Measurements from ENCODE around the gene LSAMP. TPM values are rescaled to one million over a fixed set of nuclear protein-coding genes. Genes with fewer than 3 reads are reported as not detected.

LSAMP gene
- total RNA-seq, 4 donors from 2014 or later: 1.3 to 8.3 (median 1.8) TPM

GRCh38 chr3:116148881-116149851 is 296.1 kb downstream of the LSAMP start:
- Histone ChIP-seq H3K4me1 (no peaks in the 10 kb centered on the region), H3K27ac (no peak overlapping the region), H3K27me3 (no peaks in the 10 kb centered on the region), H3K9me3 (no peaks in the 10 kb centered on the region), H3K4me3 (no peak overlapping the region), H3K36me3 (no peaks in the 10 kb centered on the region)
- no peak for DNase-seq
- TF ChIP-seq POLR2A (IDR thresholded peaks at IDR 0.05): no peak

- Histone ChIP-seq H3K27ac (no peak overlapping the region), H3K9me3 (no peaks in the 10 kb centered on the region), H3K27me3 (no peaks in the 10 kb centered on the region), H3K4me3 (no peak overlapping the region), H3K36me3 (no peaks in the 10 kb centered on the region), H3K4me1 (no peaks in the 10 kb centered on the region)
- DNase-seq: no peak
- TF ChIP-seq POLR2A (IDR thresholded peaks at IDR 0.05): no peak
- no peak for TF ChIP-seq CTCF (IDR thresholded peaks at IDR 0.05)
Measured at GRCh38 chr3:116145613-116146012, 299.7 kb downstream of the LSAMP start.

- H3K27ac ChIP-seq: no peak overlapping the region
- no peak overlapping the region for H3K4me3 ChIP-seq
- DNase-seq: no peak
- no peaks in the 10 kb centered on the region for H3K27me3 ChIP-seq
- no peaks in the 10 kb centered on the region for H3K36me3 ChIP-seq
- no peak for TF ChIP-seq CTCF (IDR thresholded peaks at IDR 0.05)
- no peak for TF ChIP-seq POLR2A (IDR thresholded peaks at IDR 0.05)
- no peaks in the 10 kb centered on the region for H3K9me3 ChIP-seq
- H3K4me1 ChIP-seq: no peaks in the 10 kb centered on the region
Measured at GRCh38 chr3:116141724-116142123, 303.6 kb downstream of the LSAMP start.

- Histone ChIP-seq H3K4me1 (no peaks in the 10 kb centered on the region), H3K27ac (no peak overlapping the region), H3K27me3 (no peaks in the 10 kb centered on the region), H3K36me3 (no peaks in the 10 kb centered on the region), H3K9me3 (no peaks in the 10 kb centered on the region), H3K4me3 (no peak overlapping the region)
- DNase-seq: no peak
- TF ChIP-seq POLR2A (IDR thresholded peaks at IDR 0.05) (no peak), CTCF (IDR thresholded peaks at IDR 0.05) (peak; percentile 27 to 67 (median 52))
Measured at GRCh38 chr3:116140100-116140689, 305.1 kb downstream of the LSAMP start.

- H3K9me3 ChIP-seq: no peaks in the 10 kb centered on the region
Measured at GRCh38 chr3:116139641-116140040, 305.6 kb downstream of the LSAMP start.

More at GRCh38 chr3:116139641-116140040, 305.6 kb downstream of the LSAMP start:
- no peaks in the 10 kb centered on the region for H3K36me3 ChIP-seq
- no peak for TF ChIP-seq POLR2A (IDR thresholded peaks at IDR 0.05)
- no peak for TF ChIP-seq CTCF (IDR thresholded peaks at IDR 0.05)
- no peak overlapping the region for H3K4me3 ChIP-seq
- no peak overlapping the region for H3K27ac ChIP-seq
- H3K27me3 ChIP-seq: no peaks in the 10 kb centered on the region
- DNase-seq: no peak
- no peaks in the 10 kb centered on the region for H3K4me1 ChIP-seq
